Body of pancreas (tissue), 4 donors: ENCODE measurements around the gene HOXA9. TPM values are rescaled to one million over a fixed set of nuclear protein-coding genes. Genes with fewer than 3 reads are reported as not detected.

Experiments used
- ATAC-seq: fragments of 150-250 bp; one replicate; pipeline ENCODE4 v1.9.1; 2016
- DNase-seq, 4 donors: peaks; one replicate each; pipeline ENCODE4 v3.0.0-alpha.2; 2019
- H3K27ac ChIP-seq, 4 donors: fragments of 200-600 bp; sonication (generic); 1 replicate in 3 of 4; 2 replicates in 1 of 4; pipeline versions ENCODE4 v1.5.1 to v1.6.1; 2016 to 2019; ENCODE audit warnings: mild to moderate bottlenecking in 1 of 4, mixed read lengths in 1 of 4, moderate library complexity in 1 of 4
- H3K27me3 ChIP-seq, 2 donors: fragments of 200-600 bp; sonication (generic); one replicate each; pipeline ENCODE4 v1.6.0; 2016; ENCODE audit warnings: mild to moderate bottlenecking in 1 of 2
- H3K36me3 ChIP-seq, 2 donors: fragments of 200-600 bp; sonication (generic); replicated peaks in 1 of 2; 2 replicates each; pipeline ENCODE4 v1.5.1; 2016; ENCODE audit warnings: low read depth in 2 of 2; ENCODE audit not compliant: insufficient read depth in 1 of 2
- H3K4me1 ChIP-seq: fragments of 200-600 bp; sonication (generic); one replicate; pipeline ENCODE4 v1.6.0; 2016
- H3K4me3 ChIP-seq, 2 donors: fragments of 200-600 bp; sonication (generic); 1 replicate in 1 of 2; 2 replicates in 1 of 2; pipeline ENCODE4 v1.5.1; 2016 to 2019
- H3K9me3 ChIP-seq, 3 donors: fragments of 200-600 bp; sonication (generic); 1 replicate in 2 of 3; 2 replicates in 1 of 3; pipeline ENCODE4 v1.5.1; 2016
- POLR2A ChIP-seq, 3 donors: fragments of 450-650 bp; IDR thresholded peaks; one replicate each; pipeline ENCODE4 v1.6.1; 2016; ENCODE audit warnings: antibody characterized with exemption in 3 of 3, mild to moderate bottlenecking in 2 of 3
- WGBS, 2 donors: methylation state at CpG; one replicate each; pipeline ENCODE4 v1.1.5; 2017; 5-methylcytosine and 5-hydroxymethylcytosine counted together
- intact Hi-C: fragments of 100-400 bp; cut with DNase I; formaldehyde crosslinking; loops from one replicate; pipeline ENCODE4 v1.15.1; 2023
- total RNA-seq, 2 donors: library from RNA; depleted of rRNA; stranded (reverse); fragments of >200 nt; gene quantifications; one replicate each; pipeline ENCODE4 v1.1.0, GENCODE V29; 2016
- TF ChIP-seq, protein P1 (sequence below), 7 experiments: fragments of 450-650 bp in 4 of 7; fragments of 200-600 bp in 3 of 7; sonication (generic) in 3 of 7; IDR thresholded peaks; one replicate each; pipeline ENCODE4 v1.5.1; 2016 to 2019; ENCODE audit warnings: antibody characterized with exemption in 7 of 7

HOXA9 gene
- total RNA-seq, 2 donors from 2014 or later: not detected

GRCh38 chr7:27140126-27140857 is 25.0 kb downstream of the HOXA9 start:
- Histone ChIP-seq H3K27me3 (peaks cover 0 to 67% of the 10 kb centered on the region in 2 donors), H3K9me3 (no peaks in the 10 kb centered on the region), H3K4me3 (no peak overlapping the region), H3K27ac (no peak overlapping the region), H3K4me1 (peaks cover 28% of the 10 kb centered on the region), H3K36me3 (no peaks in the 10 kb centered on the region)
- no peak for DNase-seq
- intact Hi-C loops: no loop called here
- no peak for ATAC-seq
- WGBS, 2 donors: 25 to 36% methylated on average over 15 of the region's 15 CpGs
- TF ChIP-seq, protein P1, sequence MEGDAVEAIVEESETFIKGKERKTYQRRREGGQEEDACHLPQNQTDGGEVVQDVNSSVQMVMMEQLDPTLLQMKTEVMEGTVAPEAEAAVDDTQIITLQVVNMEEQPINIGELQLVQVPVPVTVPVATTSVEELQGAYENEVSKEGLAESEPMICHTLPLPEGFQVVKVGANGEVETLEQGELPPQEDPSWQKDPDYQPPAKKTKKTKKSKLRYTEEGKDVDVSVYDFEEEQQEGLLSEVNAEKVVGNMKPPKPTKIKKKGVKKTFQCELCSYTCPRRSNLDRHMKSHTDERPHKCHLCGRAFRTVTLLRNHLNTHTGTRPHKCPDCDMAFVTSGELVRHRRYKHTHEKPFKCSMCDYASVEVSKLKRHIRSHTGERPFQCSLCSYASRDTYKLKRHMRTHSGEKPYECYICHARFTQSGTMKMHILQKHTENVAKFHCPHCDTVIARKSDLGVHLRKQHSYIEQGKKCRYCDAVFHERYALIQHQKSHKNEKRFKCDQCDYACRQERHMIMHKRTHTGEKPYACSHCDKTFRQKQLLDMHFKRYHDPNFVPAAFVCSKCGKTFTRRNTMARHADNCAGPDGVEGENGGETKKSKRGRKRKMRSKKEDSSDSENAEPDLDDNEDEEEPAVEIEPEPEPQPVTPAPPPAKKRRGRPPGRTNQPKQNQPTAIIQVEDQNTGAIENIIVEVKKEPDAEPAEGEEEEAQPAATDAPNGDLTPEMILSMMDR (IDR thresholded peaks at IDR 0.05): no peak
- no peak for TF ChIP-seq POLR2A (IDR thresholded peaks at IDR 0.05)

- WGBS, 2 donors: 22 to 26% methylated on average over 12 to 51 of the region's 53 CpGs
- intact Hi-C loops: no loop called here
- Histone ChIP-seq H3K4me1 (peaks cover 28% of the 10 kb centered on the region), H3K27ac (peak overlapping the region in 2 of 4 donors; percentile 13 to 36), H3K9me3 (no peaks in the 10 kb centered on the region), H3K27me3 (peaks cover 0 to 59% of the 10 kb centered on the region in 2 donors), H3K4me3 (no peak overlapping the region), H3K36me3 (no peaks in the 10 kb centered on the region)
- ATAC-seq (no peak), DNase-seq (no peak)
- TF ChIP-seq POLR2A (IDR thresholded peaks at IDR 0.05): no peak
- TF ChIP-seq, protein P1 (IDR thresholded peaks at IDR 0.05): no peak
These were observed 25.8 kb downstream of the HOXA9 start for GRCh38 chr7:27139334-27140125.

- WGBS, 2 donors: 25 to 27% methylated on average over 11 of the region's 11 CpGs
- DNase-seq (no peak), ATAC-seq (no peak)
- peaks cover 0 to 53% of the 10 kb centered on the region in 2 donors for H3K27me3 ChIP-seq
- H3K27ac ChIP-seq: peak overlapping the region in 2 of 4 donors; percentile 13 to 36
- intact Hi-C loops: no loop called here
- no peaks in the 10 kb centered on the region for H3K9me3 ChIP-seq
- TF ChIP-seq POLR2A (IDR thresholded peaks at IDR 0.05): no peak
- TF ChIP-seq, protein P1 (IDR thresholded peaks at IDR 0.05): no peak
- peaks cover 26% of the 10 kb centered on the region for H3K4me1 ChIP-seq
- H3K4me3 ChIP-seq: no peak overlapping the region
- H3K36me3 ChIP-seq: no peaks in the 10 kb centered on the region
These were observed 26.4 kb downstream of the HOXA9 start for GRCh38 chr7:27138985-27139333.

DNA sequence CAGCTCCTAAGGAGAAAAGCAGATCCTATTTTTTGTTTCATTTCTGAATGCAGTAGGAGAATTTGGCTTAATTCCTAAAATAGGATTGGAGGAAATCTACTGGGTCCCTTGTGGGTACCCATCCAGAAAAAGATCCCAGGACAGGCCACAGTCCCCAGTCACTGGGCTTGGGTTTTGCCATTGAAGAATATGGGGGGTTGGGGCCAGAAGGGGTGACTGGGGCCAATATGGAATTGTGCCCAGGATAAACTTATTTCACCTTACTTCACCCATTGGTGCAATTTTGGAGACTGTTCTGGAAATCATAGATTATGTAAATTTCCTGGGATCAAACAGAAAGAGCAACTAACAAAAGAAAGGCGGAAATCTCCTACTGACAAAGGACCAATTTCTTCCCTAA is 26.9 kb downstream of the HOXA9 start:
- no peak overlapping the region for H3K27ac ChIP-seq
- peaks cover 0 to 48% of the 10 kb centered on the region in 2 donors for H3K27me3 ChIP-seq
- DNase-seq (no peak), ATAC-seq (no peak)
- no peaks in the 10 kb centered on the region for H3K9me3 ChIP-seq
- intact Hi-C loops: no loop called here
- WGBS, 2 donors: 47 to 64% methylated on average over 1 of the region's 1 CpG
- H3K4me3 ChIP-seq: no peak overlapping the region
- peaks cover 22% of the 10 kb centered on the region for H3K4me1 ChIP-seq
- no peak for TF ChIP-seq POLR2A (IDR thresholded peaks at IDR 0.05)
- TF ChIP-seq, protein P1 (IDR thresholded peaks at IDR 0.05): no peak
- no peaks in the 10 kb centered on the region for H3K36me3 ChIP-seq
